ENCODE data around the gene LRRC3.

LRRC3 gene

DNA sequence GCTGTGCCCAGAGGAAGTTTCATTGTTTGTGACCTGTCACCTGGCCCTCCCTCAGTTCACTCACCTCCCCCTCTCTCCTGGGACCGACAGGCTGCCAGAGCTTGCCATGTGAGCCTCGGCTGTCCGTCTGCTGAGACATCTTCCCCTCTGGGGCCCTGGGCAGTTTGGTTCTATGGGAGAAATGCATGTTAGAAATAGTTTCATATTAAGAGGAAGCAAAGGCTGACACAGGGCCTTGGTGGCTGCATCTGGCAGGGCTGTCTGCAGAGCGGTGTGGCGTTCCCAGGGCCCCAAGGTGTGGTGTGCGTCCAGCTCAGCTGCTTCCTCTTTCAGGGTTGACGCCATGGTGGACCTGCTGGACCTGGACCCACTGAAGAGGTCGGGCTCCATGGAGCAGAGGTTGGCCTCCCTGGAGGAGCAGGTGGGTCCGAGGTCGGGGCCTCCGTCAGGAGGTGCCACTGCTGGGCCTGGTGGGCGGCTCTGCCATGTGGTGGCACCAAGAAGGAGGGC is 31.9 kb upstream of the LRRC3 start:
- TF ChIP-seq EZH2phosphoT487 (IDR thresholded peaks at IDR 0.05; ENCODE audit: low read depth) = no peak
- TF ChIP-seq, protein P1, sequence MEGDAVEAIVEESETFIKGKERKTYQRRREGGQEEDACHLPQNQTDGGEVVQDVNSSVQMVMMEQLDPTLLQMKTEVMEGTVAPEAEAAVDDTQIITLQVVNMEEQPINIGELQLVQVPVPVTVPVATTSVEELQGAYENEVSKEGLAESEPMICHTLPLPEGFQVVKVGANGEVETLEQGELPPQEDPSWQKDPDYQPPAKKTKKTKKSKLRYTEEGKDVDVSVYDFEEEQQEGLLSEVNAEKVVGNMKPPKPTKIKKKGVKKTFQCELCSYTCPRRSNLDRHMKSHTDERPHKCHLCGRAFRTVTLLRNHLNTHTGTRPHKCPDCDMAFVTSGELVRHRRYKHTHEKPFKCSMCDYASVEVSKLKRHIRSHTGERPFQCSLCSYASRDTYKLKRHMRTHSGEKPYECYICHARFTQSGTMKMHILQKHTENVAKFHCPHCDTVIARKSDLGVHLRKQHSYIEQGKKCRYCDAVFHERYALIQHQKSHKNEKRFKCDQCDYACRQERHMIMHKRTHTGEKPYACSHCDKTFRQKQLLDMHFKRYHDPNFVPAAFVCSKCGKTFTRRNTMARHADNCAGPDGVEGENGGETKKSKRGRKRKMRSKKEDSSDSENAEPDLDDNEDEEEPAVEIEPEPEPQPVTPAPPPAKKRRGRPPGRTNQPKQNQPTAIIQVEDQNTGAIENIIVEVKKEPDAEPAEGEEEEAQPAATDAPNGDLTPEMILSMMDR (IDR thresholded peaks at IDR 0.05; ENCODE audit: low read depth, low read length) = no peak
- no peaks in the 10 kb centered on the region for H3K9me3 ChIP-seq (ENCODE audit: insufficient read depth, low read length)
- no peak overlapping the region for H3K27ac ChIP-seq (ENCODE audit: low read length)
- H4K20me1 ChIP-seq (ENCODE audit: insufficient read depth, low read length) = no peaks in the 10 kb centered on the region
- no peaks in the 10 kb centered on the region; the same call in 1 of the 2 replicates for H3K4me1 ChIP-seq (ENCODE audit: low read length)
- no peak overlapping the region for H3K4me3 ChIP-seq (ENCODE audit: low read length)
- H3K36me3 ChIP-seq (replicated peaks; ENCODE audit: low read depth, low read length) = peaks cover 20% of the 10 kb centered on the region
- peaks cover 9% of the 10 kb centered on the region for H3K79me2 ChIP-seq (ENCODE audit: low read length)
- no peaks in the 10 kb centered on the region for H3K27me3 ChIP-seq (ENCODE audit: low read depth, low read length)
- H2AFZ ChIP-seq (ENCODE audit: low read depth, low read length) = no peak overlapping the region
- no peak overlapping the region for H3K4me2 ChIP-seq (ENCODE audit: low read length)
- no peak overlapping the region for H3K9ac ChIP-seq (ENCODE audit: low read length)

DNA sequence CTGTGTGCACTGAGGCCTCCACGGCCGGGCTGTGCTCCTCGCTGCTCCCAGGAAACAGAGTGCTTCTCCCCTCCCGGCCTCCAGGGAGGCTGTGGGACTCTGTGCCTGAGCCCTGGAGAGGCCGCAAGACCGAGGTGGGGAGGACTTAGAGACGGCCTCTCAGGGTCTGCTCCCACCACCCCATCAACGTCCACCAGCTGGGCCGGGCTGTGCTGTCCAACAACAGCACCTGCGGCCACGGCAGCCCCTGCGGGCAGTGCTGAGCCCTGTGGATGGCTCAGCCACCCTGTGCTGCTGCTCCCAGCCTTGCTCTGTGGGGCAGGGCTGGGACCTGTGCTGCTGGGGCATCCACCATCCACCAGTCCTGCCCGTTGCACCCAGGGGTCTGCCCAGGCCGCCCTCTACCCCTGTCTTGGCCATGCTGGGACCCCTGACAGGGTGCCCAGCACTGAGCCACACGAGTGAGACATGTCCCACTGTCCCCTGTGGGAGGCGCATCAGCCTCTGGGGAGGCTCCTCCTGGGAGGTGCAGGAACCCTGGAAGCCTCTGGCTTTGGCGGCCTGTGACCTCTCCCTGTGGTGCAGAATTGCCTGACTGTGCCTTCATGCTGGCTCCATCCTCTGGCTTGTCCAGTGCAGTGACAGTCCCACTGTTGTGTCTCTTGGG is 31.2 kb upstream of the LRRC3 start:
- Histone ChIP-seq H3K9me3 (ENCODE audit: insufficient read depth, low read length) (no peaks in the 10 kb centered on the region), H2AFZ (ENCODE audit: low read depth, low read length) (no peak overlapping the region), H3K36me3 (replicated peaks; ENCODE audit: low read depth, low read length) (peaks cover 16% of the 10 kb centered on the region), H3K9ac (ENCODE audit: low read length) (no peak overlapping the region), H3K79me2 (ENCODE audit: low read length) (peaks cover 6% of the 10 kb centered on the region), H3K4me3 (ENCODE audit: low read length) (no peak overlapping the region), H3K27me3 (ENCODE audit: low read depth, low read length) (no peaks in the 10 kb centered on the region), H3K4me2 (ENCODE audit: low read length) (no peak overlapping the region), H3K27ac (ENCODE audit: low read length) (no peak overlapping the region), H3K4me1 (ENCODE audit: low read length) (no peaks in the 10 kb centered on the region; the same call in 1 of the 2 replicates), H4K20me1 (ENCODE audit: insufficient read depth, low read length) (no peaks in the 10 kb centered on the region)
- no peak for TF ChIP-seq EZH2phosphoT487 (IDR thresholded peaks at IDR 0.05; ENCODE audit: low read depth)
- TF ChIP-seq, protein P1 (IDR thresholded peaks at IDR 0.05; ENCODE audit: low read depth, low read length) = no peak

DNA sequence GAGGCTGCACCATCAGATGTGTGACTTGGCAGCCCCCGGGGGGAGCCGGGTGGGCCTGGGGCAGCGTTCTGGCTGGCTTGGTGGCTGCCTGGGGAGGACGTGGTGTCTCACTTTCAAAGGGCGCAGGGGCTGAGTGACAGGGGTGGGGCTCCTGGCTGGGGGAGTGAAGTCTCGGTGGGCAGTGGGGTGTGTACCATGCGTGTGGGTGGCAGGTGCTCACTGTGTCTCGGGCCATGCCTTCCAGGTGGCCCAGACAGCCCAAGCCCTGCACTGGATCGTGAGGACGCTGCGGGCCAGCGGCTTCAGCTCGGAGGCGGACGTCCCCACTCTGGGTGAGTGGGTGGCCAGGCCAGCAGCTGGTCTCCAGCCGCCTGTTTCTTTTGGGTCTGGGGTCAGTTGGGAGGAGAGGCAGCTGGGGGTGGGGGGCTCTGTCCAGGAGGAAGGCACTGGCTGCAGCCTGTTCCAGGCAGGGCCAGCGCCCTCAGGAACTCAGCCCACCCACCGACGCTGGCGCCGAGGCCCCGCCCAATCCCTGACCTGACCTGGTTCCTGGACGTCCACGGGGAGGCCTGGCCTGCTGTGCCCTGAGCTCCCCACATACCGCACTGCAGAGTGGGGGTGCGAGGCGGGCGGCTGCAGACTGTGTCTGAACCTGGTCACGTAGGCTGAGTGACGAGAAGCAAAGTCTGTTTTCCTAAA is 30.6 kb upstream of the LRRC3 start:
- H3K36me3 ChIP-seq (replicated peaks; ENCODE audit: low read depth, low read length) = peaks cover 13% of the 10 kb centered on the region
- H4K20me1 ChIP-seq (ENCODE audit: insufficient read depth, low read length) = no peaks in the 10 kb centered on the region
- no peak overlapping the region for H3K9ac ChIP-seq (ENCODE audit: low read length)
- no peaks in the 10 kb centered on the region for H3K79me2 ChIP-seq (ENCODE audit: low read length)
- no peak overlapping the region for H3K4me2 ChIP-seq (ENCODE audit: low read length)
- TF ChIP-seq, protein P1 (IDR thresholded peaks at IDR 0.05; ENCODE audit: low read depth, low read length) = no peak
- no peak for TF ChIP-seq EZH2phosphoT487 (IDR thresholded peaks at IDR 0.05; ENCODE audit: low read depth)
- H2AFZ ChIP-seq (ENCODE audit: low read depth, low read length) = no peak overlapping the region
- H3K9me3 ChIP-seq (ENCODE audit: insufficient read depth, low read length) = no peaks in the 10 kb centered on the region
- no peak overlapping the region for H3K4me3 ChIP-seq (ENCODE audit: low read length)
- no peak overlapping the region for H3K27ac ChIP-seq (ENCODE audit: low read length)
- H3K27me3 ChIP-seq (ENCODE audit: low read depth, low read length) = no peaks in the 10 kb centered on the region
- no peaks in the 10 kb centered on the region; the same call in 1 of the 2 replicates for H3K4me1 ChIP-seq (ENCODE audit: low read length)

DNA sequence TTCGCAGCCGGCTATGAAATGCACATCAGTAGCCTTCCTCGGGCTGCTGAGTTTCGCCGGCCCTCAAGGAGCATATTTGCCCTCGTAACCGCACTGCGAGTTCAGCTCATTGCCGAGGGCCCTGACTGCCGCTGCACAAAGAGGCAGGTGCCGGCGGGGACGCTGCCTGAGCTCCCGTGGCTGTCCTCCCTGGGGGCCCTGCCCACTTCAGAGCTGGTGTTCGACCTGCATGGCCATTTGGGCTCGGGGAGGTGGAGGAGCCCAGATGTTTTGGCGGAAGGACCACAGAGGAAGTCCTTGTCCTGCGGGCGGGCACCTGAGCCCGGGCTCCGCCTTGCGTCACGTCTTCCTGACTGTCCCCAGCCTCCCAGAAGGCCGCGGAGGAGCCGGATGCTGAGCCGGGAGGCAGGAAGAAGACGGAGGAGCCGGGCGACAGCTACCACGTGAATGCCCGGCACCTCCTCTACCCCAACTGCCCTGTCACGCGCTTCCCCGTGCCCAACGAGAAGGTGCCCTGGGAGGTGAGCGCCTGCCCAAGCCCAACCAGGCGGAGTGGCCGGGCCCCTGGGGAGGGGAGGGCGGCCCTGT is 29.9 kb upstream of the LRRC3 start:
- no peak overlapping the region for H3K4me2 ChIP-seq (ENCODE audit: low read length)
- no peaks in the 10 kb centered on the region; the same call in 1 of the 2 replicates for H3K4me1 ChIP-seq (ENCODE audit: low read length)
- no peaks in the 10 kb centered on the region for H3K79me2 ChIP-seq (ENCODE audit: low read length)
- TF ChIP-seq, protein P1 (IDR thresholded peaks at IDR 0.05; ENCODE audit: low read depth, low read length) = no peak
- TF ChIP-seq EZH2phosphoT487 (IDR thresholded peaks at IDR 0.05; ENCODE audit: low read depth) = no peak
- no peaks in the 10 kb centered on the region for H3K9me3 ChIP-seq (ENCODE audit: insufficient read depth, low read length)
- H3K36me3 ChIP-seq (replicated peaks; ENCODE audit: low read depth, low read length) = peaks cover 16% of the 10 kb centered on the region
- H3K9ac ChIP-seq (ENCODE audit: low read length) = no peak overlapping the region
- no peak overlapping the region for H3K4me3 ChIP-seq (ENCODE audit: low read length)
- H3K27ac ChIP-seq (ENCODE audit: low read length) = no peak overlapping the region
- H3K27me3 ChIP-seq (ENCODE audit: low read depth, low read length) = no peaks in the 10 kb centered on the region
- H4K20me1 ChIP-seq (ENCODE audit: insufficient read depth, low read length) = no peaks in the 10 kb centered on the region
- no peak overlapping the region for H2AFZ ChIP-seq (ENCODE audit: low read depth, low read length)
